HepG2 (cell line): ENCODE measurements around the gene SGPL1. TPM values are rescaled to one million over a fixed set of nuclear protein-coding genes. Genes with fewer than 3 reads are reported as not detected.

ENCODE experiments used
- ARID4A ChIP-seq: sonication (generic); formaldehyde crosslinking; IDR thresholded peaks from 2 replicates; pipeline ENCODE4 v1.5.0; 2020; ENCODE audit warnings: mild to moderate bottlenecking, missing genetic modification reagents, borderline replicate concordance
- ATRX ChIP-seq: sonication (generic); formaldehyde crosslinking; IDR thresholded peaks from 2 replicates; pipeline ENCODE4 v1.4.0; 2020; ENCODE audit warnings: missing genetic modification reagents, borderline replicate concordance
- FIP1L1 ChIP-seq: fragments of 200-400 bp; formaldehyde crosslinking; IDR thresholded peaks from 2 replicates; pipeline ENCODE4 v1.6.1; 2018; ENCODE audit warnings: low read depth, mild to moderate bottlenecking, low read length, moderate library complexity, borderline replicate concordance; ENCODE audit not compliant: insufficient read depth
- GMEB2 ChIP-seq: IDR thresholded peaks from 2 replicates; pipeline ENCODE4 v1.6.1; 2016; ENCODE audit warnings: missing biosample characterization, missing genetic modification reagents, low read depth
- GTF3A ChIP-seq: sonication (generic); formaldehyde crosslinking; conservative IDR thresholded peaks from 2 replicates; pipeline ENCODE4 v1.4.0; 2020; ENCODE audit warnings: mild to moderate bottlenecking, missing genetic modification reagents
- HNF4G ChIP-seq, 2 experiments: sonication (generic) in 1 of 2; formaldehyde crosslinking in 1 of 2; IDR thresholded peaks; 2 replicates each; pipeline versions ENCODE4 v1.4.0 to v1.6.1; 2011 to 2020; ENCODE audit warnings: borderline replicate concordance in 2 of 2, low read depth in 2 of 2, mild to moderate bottlenecking in 2 of 2, low read length in 1 of 2, missing genetic modification reagents in 1 of 2, moderate library complexity in 1 of 2
- HNRNPK ChIP-seq: fragments of 200-400 bp; formaldehyde crosslinking; IDR thresholded peaks from 2 replicates; pipeline ENCODE4 v1.6.1; 2018; ENCODE audit warnings: low read length, low read depth, moderate library complexity, mild to moderate bottlenecking; ENCODE audit not compliant: poor library complexity, severe bottlenecking
- HOXD1 ChIP-seq: sonication (generic); formaldehyde crosslinking; IDR thresholded peaks from 2 replicates; pipeline ENCODE4 v1.5.0; 2020; ENCODE audit warnings: missing genetic modification reagents
- KAT8 ChIP-seq: IDR thresholded peaks from 2 replicates; pipeline ENCODE4 v1.6.1; 2016; ENCODE audit warnings: missing genetic modification reagents, missing compliant biosample characterization
- KDM6A ChIP-seq: IDR thresholded peaks from 2 replicates; pipeline ENCODE4 v1.6.1; 2016; ENCODE audit warnings: low read depth
- KLF11 ChIP-seq: IDR thresholded peaks from 2 replicates; pipeline ENCODE4 v1.6.1; 2016; ENCODE audit warnings: missing compliant biosample characterization
- KMT2B ChIP-seq: IDR thresholded peaks from 2 replicates; pipeline ENCODE4 v1.6.1; 2016; ENCODE audit warnings: missing genetic modification reagents, missing compliant biosample characterization
- MAZ ChIP-seq, 2 experiments: sonication (generic) in 1 of 2; formaldehyde crosslinking in 1 of 2; IDR thresholded peaks; 2 replicates each; pipeline versions ENCODE4 v1.5.0 to v1.6.1; 2012 to 2020; ENCODE audit warnings: low read depth in 2 of 2, mild to moderate bottlenecking in 2 of 2, borderline replicate concordance in 1 of 2, improper control_type of control experiment in 1 of 2, low read length in 1 of 2, missing genetic modification reagents in 1 of 2, moderate library complexity in 1 of 2
- NR2F6 ChIP-seq, 2 experiments: IDR thresholded peaks; 2 replicates each; pipeline ENCODE4 v1.6.1; 2016; ENCODE audit warnings: antibody characterized with exemption in 1 of 2, mild to moderate bottlenecking in 1 of 2
- SAFB2 ChIP-seq: sonication (generic); formaldehyde crosslinking; IDR thresholded peaks from 2 replicates; pipeline ENCODE4 v1.5.1; 2020; ENCODE audit warnings: missing genetic modification reagents, low read depth, mild to moderate bottlenecking, borderline replicate concordance
- SMC3 ChIP-seq: IDR thresholded peaks from 2 replicates; pipeline ENCODE4 v1.6.1; 2011; ENCODE audit warnings: low read length, improper control_type of control experiment
- SYNCRIP ChIP-seq: fragments of 200-400 bp; formaldehyde crosslinking; IDR thresholded peaks from 2 replicates; pipeline ENCODE4 v1.6.1; 2018; ENCODE audit warnings: mild to moderate bottlenecking, low read depth, low read length; ENCODE audit not compliant: insufficient read depth
- TCF7 ChIP-seq: sonication (generic); IDR thresholded peaks from 2 replicates; pipeline ENCODE4 v1.6.1; 2016; ENCODE audit warnings: antibody characterized with exemption, low read depth
- ZFP1 ChIP-seq: IDR thresholded peaks from 2 replicates; pipeline ENCODE4 v1.6.1; 2016
- ZNF24 ChIP-seq: fragments of 450-650 bp; IDR thresholded peaks from 2 replicates; pipeline ENCODE4 v1.6.1; 2017; ENCODE audit warnings: antibody characterized with exemption, mild to moderate bottlenecking
- ZNF556 ChIP-seq: sonication (generic); formaldehyde crosslinking; IDR thresholded peaks from 2 replicates; pipeline ENCODE4 v1.4.0; 2020; ENCODE audit warnings: mild to moderate bottlenecking, missing genetic modification reagents, borderline replicate concordance
- ZNF564 ChIP-seq: sonication (generic); formaldehyde crosslinking; IDR thresholded peaks from 2 replicates; pipeline ENCODE4 v1.8.1; 2023; ENCODE audit warnings: mild to moderate bottlenecking, missing genetic modification reagents
- ZNF619 ChIP-seq: sonication (generic); formaldehyde crosslinking; IDR thresholded peaks from 2 replicates; pipeline ENCODE4 v1.4.0; 2020; ENCODE audit warnings: mild to moderate bottlenecking, missing genetic modification reagents
- ZNF703 ChIP-seq: sonication (generic); formaldehyde crosslinking; IDR thresholded peaks from 2 replicates; pipeline ENCODE4 v1.5.1; 2020; ENCODE audit warnings: missing genetic modification reagents, mild to moderate bottlenecking, moderate library complexity, borderline replicate concordance
- polyA plus RNA-seq, 8 experiments: library from polyadenylated mRNA; depleted of rRNA in 3 of 8; stranded (reverse) in 7 of 8; unstranded in 1 of 8; fragments of >200 nt; fragmentation: Illumina TruSeq in 4 of 8; extraction: Trizol in 4 of 8; gene quantifications; 2 replicates each; pipeline versions ENCODE4 v1.2.1 to v1.2.3, GENCODE V29; 2011 to 2016; ENCODE audit warnings: low read depth in 4 of 8, missing spikeins in 1 of 8, mixed read lengths in 1 of 8; ENCODE audit not compliant: insufficient read depth in 1 of 8
- total RNA-seq, 5 experiments: library from RNA; depleted of rRNA; stranded (reverse); fragments of >200 nt; fragmentation: Illumina TruSeq; extraction: Trizol; gene quantifications; 2 replicates each; pipeline ENCODE4 v1.2.3, GENCODE V29; 2016; ENCODE audit warnings: low read depth in 1 of 5

The SGPL1 gene
- total and polyA plus RNA-seq, 2 of the 13 experiments (the other 11 are each of a cell fraction or from before 2014, with no cell fraction given): 17.6 to 25.0 TPM

GRCh38 chr10:70887804-70888800, 72.4 kb downstream of the SGPL1 start, which contains the start of gene PCBD1 (continued):
- TF ChIP-seq GMEB2 (CRISPR knock-in tag): no peak
- no peak for TF ChIP-seq SMC3
- TF ChIP-seq ZNF703 (CRISPR knock-in tag): no peak
- TF ChIP-seq GTF3A (CRISPR knock-in tag): peak; percentile 53; the same call in 1 of the 2 replicates
- no peak for TF ChIP-seq HNRNPK
- no peak for TF ChIP-seq ZNF619 (CRISPR knock-in tag)
- TF ChIP-seq ZNF556 (CRISPR knock-in tag): peak; percentile 78; the same call in 1 of the 2 replicates
- peak; percentile 17 for TF ChIP-seq KAT8 (CRISPR knock-in tag)
- peak; percentile 82 for TF ChIP-seq ARID4A (CRISPR knock-in tag)
- no peak for TF ChIP-seq ZFP1 (CRISPR knock-in tag)
- no peak for TF ChIP-seq KDM6A (CRISPR knock-in tag)
- peak; percentile 57 for TF ChIP-seq ZNF564 (CRISPR knock-in tag)
- TF ChIP-seq FIP1L1: no peak
- TF ChIP-seq NR2F6 (IDR thresholded peaks at IDR 0.05): no peak
- no peak for TF ChIP-seq NR2F6 (CRISPR knock-in tag; IDR thresholded peaks at IDR 0.05)
- TF ChIP-seq KLF11 (CRISPR knock-in tag): no peak
- TF ChIP-seq HOXD1 (CRISPR knock-in tag): no peak
- no peak for TF ChIP-seq SYNCRIP
- TF ChIP-seq TCF7: no peak
- no peak for TF ChIP-seq KMT2B (CRISPR knock-in tag)
- TF ChIP-seq MAZ (IDR thresholded peaks at IDR 0.05; ENCODE audit: borderline replicate concordance, low read depth, low read length): peak; percentile 89
- peak; percentile 72 for TF ChIP-seq MAZ (CRISPR knock-in tag; IDR thresholded peaks at IDR 0.05; ENCODE audit: low read depth)
- TF ChIP-seq ZNF24: no peak
- TF ChIP-seq HNF4G (IDR thresholded peaks at IDR 0.05; ENCODE audit: borderline replicate concordance, low read depth, low read length): no peak
- 0 out of 2 replicates have a peak, but pooled peaks have one; percentile 25 for TF ChIP-seq HNF4G (CRISPR knock-in tag; IDR thresholded peaks at IDR 0.05; ENCODE audit: borderline replicate concordance, low read depth)
- no peak for TF ChIP-seq ATRX (CRISPR knock-in tag)
- no peak for TF ChIP-seq SAFB2 (CRISPR knock-in tag)
